NT2/D1 (cell line): ENCODE data around the gene C4orf50.

ENCODE experiments used
- SUZ12 ChIP-seq: IDR thresholded peaks from 2 replicates; pipeline ENCODE4 v1.6.1; 2011; ENCODE audit not compliant: insufficient read length, insufficient read depth; ENCODE audit errors: extremely low read depth
- YY1 ChIP-seq: IDR thresholded peaks from 2 replicates; pipeline ENCODE4 v1.6.1; 2011; ENCODE audit not compliant: insufficient read length, insufficient read depth
- ZNF274 ChIP-seq: IDR thresholded peaks from 2 replicates; pipeline ENCODE4 v1.6.1; 2011; ENCODE audit warnings: mild to moderate bottlenecking, low read depth, low read length

DNA sequence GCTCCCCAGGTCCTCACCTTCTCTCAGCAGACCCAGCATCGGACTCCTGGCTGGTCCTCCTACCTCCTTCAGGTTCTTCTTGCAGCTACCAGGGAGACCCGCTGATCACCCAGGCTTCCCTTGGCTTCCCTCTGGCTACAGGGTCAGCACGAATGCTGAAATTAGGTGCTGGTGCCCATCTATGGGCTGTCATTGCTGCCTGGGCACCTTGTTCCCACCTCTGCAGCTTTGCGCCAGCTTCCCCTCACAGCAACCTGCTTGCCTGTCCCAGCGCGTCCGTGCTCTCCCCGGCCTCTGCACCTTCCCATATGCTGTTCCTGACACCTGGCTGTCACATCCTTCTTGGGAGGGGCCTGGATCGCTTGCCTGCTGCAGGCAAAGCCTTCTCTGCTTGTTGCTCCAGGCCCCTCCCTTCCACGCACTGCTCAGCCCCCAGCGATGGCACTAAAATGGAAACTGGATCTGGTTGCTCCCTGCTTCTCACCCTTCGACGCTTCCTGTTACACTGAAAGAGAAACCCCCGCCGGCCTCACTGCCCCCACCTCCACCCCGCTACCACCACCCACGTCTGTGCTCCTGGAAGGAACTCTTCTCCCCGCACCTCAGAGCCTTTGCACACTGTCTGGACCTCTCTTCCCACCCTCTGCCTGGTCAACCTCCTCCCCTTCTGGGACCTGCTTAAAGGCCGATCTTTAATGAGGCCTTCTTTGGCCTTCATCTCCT lies 22.2 kb downstream of the C4orf50 start:
- TF ChIP-seq YY1 (no peak), SUZ12 (no peak), ZNF274 (no peak)
